Pons (tissue), 1 donor: ENCODE measurements around the gene WDHD1.
"Not testable (repeated sequence)": the region's sequence is repeated elsewhere in the genome, so short reads cannot be mapped to it uniquely, and the experiment has no call there.

ENCODE experiments used
- DNase-seq: peaks from one replicate; pipeline ENCODE4 v3.0.0-alpha.2; 2016; ENCODE audit warnings: low spot score

Gene WDHD1

GRCh38 chr14:55048900-55049436 lies 22.1 kb upstream of the WDHD1 start:
- no peak for DNase-seq

- no peak for DNase-seq
These were observed 20.6 kb upstream of the WDHD1 start for GRCh38 chr14:55047301-55048053.

GRCh38 chr14:55045087-55045486 lies 18.2 kb upstream of the WDHD1 start:
- no peak for DNase-seq

GRCh38 chr14:55043528-55043927 lies 16.6 kb upstream of the WDHD1 start:
- DNase-seq: no peak

- no peak for DNase-seq
These were observed 11.8 kb upstream of the WDHD1 start for GRCh38 chr14:55038708-55039107.

GRCh38 chr14:55037995-55038394 lies 11.1 kb upstream of the WDHD1 start:
- not testable (repeated sequence) for DNase-seq

- DNase-seq: no peak
These were observed 4.3 kb upstream of the WDHD1 start for GRCh38 chr14:55031190-55031589.

GRCh38 chr14:55028476-55028875 lies 1.6 kb upstream of the WDHD1 start:
- DNase-seq: no peak

GRCh38 chr14:55028066-55028465 lies 1.2 kb upstream of the WDHD1 start:
- no peak for DNase-seq

- no peak for DNase-seq
These were observed 482 bp downstream of the WDHD1 start for GRCh38 chr14:55026441-55026792.

GRCh38 chr14:55025948-55026347 lies 951 bp downstream of the WDHD1 start:
- DNase-seq: no peak

- not testable (repeated sequence) for DNase-seq
These were observed 2.5 kb downstream of the WDHD1 start for GRCh38 chr14:55024365-55024764.

GRCh38 chr14:55019968-55020554 lies 6.8 kb downstream of the WDHD1 start:
- no peak for DNase-seq

GRCh38 chr14:55015006-55015405 lies 11.9 kb downstream of the WDHD1 start:
- DNase-seq: no peak

GRCh38 chr14:55005071-55005470 lies 21.8 kb downstream of the WDHD1 start:
- no peak for DNase-seq

GRCh38 chr14:55000381-55000780 lies 26.5 kb downstream of the WDHD1 start:
- no peak for DNase-seq

GRCh38 chr14:54985156-54985555 lies 41.7 kb downstream of the WDHD1 start:
- no peak for DNase-seq

- DNase-seq: no peak
These were observed 45.2 kb downstream of the WDHD1 start for GRCh38 chr14:54981698-54982097.

GRCh38 chr14:54979039-54979438 lies 47.9 kb downstream of the WDHD1 start:
- no peak for DNase-seq

GRCh38 chr14:54976316-54976715 lies 50.6 kb downstream of the WDHD1 start:
- DNase-seq: no peak

GRCh38 chr14:54975856-54976255 lies 51.0 kb downstream of the WDHD1 start:
- DNase-seq: no peak

- DNase-seq: no peak
These were observed 52.0 kb downstream of the WDHD1 start for GRCh38 chr14:54974788-54975414.

GRCh38 chr14:54967496-54967895 lies 59.4 kb downstream of the WDHD1 start:
- DNase-seq: no peak
